Breast epithelium (tissue), 4 donors: ENCODE measurements around the gene CCDC27. TPM values are rescaled to one million over a fixed set of nuclear protein-coding genes. Genes with fewer than 3 reads are reported as not detected.
A peak's percentile ranks its signal among the peaks of the same experiment; 100 is the strongest.

Experiments used
- DNase-seq, 2 donors: peaks; one replicate each; pipeline ENCODE4 v3.0.0-alpha.2; 2019; ENCODE audit warnings: low spot score in 2 of 2
- H3K27ac ChIP-seq, 2 donors: fragments of 200-600 bp; sonication (generic) in 1 of 2; one replicate each; pipeline ENCODE4 v1.5.1; 2016 to 2019; ENCODE audit warnings: mild to moderate bottlenecking in 1 of 2
- H3K27me3 ChIP-seq, 2 donors: fragments of 200-600 bp; sonication (generic) in 1 of 2; one replicate each; pipeline versions ENCODE4 v1.5.1 to v1.6.0; 2017 to 2019; ENCODE audit warnings: control low read depth in 1 of 2, mild to moderate bottlenecking in 1 of 2
- H3K36me3 ChIP-seq: fragments of 200-600 bp; one replicate; pipeline ENCODE4 v1.5.1; 2019
- H3K4me1 ChIP-seq, 2 donors: fragments of 200-600 bp; sonication (generic); one replicate each; pipeline ENCODE4 v1.5.1; 2016 to 2019; ENCODE audit warnings: control low read depth in 1 of 2
- H3K4me3 ChIP-seq, 3 donors: fragments of 200-600 bp; sonication (generic); 1 replicate in 2 of 3; 2 replicates in 1 of 3; pipeline ENCODE4 v1.5.1; 2016 to 2019; ENCODE audit warnings: mild to moderate bottlenecking in 3 of 3, moderate library complexity in 2 of 3
- H3K9me3 ChIP-seq, 2 donors: fragments of 200-600 bp; sonication (generic) in 1 of 2; one replicate each; pipeline ENCODE4 v1.5.1; 2016 to 2019; ENCODE audit warnings: control low read depth in 1 of 2
- POLR2A ChIP-seq: fragments of 450-650 bp; IDR thresholded peaks from one replicate; pipeline ENCODE4 v1.6.1; 2016; ENCODE audit warnings: antibody characterized with exemption, mild to moderate bottlenecking, moderate library complexity
- POLR2AphosphoS5 ChIP-seq, 3 donors: sonication (generic); formaldehyde crosslinking; IDR thresholded peaks; one replicate each; pipeline ENCODE4 v1.6.1; 2017; ENCODE audit warnings: antibody characterized with exemption in 3 of 3
- intact Hi-C: fragments of 100-400 bp; cut with DNase I; formaldehyde crosslinking; loops from one replicate; pipeline ENCODE4 v1.15.1; 2023; ENCODE audit warnings: low total_unique reads
- total RNA-seq, 3 donors: library from RNA; depleted of rRNA; stranded (reverse); fragments of >200 nt; gene quantifications; one replicate each; pipeline ENCODE4 v1.1.0, GENCODE V29; 2016
- TF ChIP-seq, protein P1 (sequence below), 3 donors: fragments of 450-650 bp; IDR thresholded peaks; one replicate each; pipeline ENCODE4 v1.5.1; 2016 to 2017; ENCODE audit warnings: antibody characterized with exemption in 3 of 3, mild to moderate bottlenecking in 3 of 3, moderate library complexity in 3 of 3

Gene CCDC27
- total RNA-seq, 3 donors from 2014 or later = not detected

DNA sequence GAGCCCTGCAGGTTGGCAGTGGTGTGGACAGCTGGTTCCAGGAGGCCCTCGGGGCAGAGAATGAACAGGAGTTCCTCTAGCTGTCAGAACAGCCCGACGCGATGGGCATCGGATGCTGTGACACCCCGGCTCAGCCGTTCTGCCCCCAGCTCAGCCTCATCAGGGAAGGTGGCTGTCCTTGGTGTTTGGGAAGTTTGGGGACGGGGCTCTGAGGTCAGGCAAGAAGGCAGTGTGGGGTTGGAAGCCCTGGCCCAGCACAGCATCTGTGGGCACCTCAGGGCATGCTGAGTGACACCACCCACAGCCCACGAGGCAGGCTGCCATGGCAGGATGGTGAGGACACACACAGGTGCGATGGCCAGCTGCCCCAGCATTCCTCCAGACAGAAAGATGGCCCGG, 40.9 kb upstream of the CCDC27 start:
- Histone ChIP-seq H3K36me3 (no peaks in the 10 kb centered on the region), H3K9me3 (no peaks in the 10 kb centered on the region), H3K4me1 (no peaks in the 10 kb centered on the region), H3K4me3 (no peak overlapping the region), H3K27me3 (peaks cover 0 to 95% of the 10 kb centered on the region in 2 donors), H3K27ac (peak overlapping the region in 1 of 2 donors; percentile 32)
- no peak for DNase-seq
- intact Hi-C loops = no loop called here
- TF ChIP-seq, protein P1, sequence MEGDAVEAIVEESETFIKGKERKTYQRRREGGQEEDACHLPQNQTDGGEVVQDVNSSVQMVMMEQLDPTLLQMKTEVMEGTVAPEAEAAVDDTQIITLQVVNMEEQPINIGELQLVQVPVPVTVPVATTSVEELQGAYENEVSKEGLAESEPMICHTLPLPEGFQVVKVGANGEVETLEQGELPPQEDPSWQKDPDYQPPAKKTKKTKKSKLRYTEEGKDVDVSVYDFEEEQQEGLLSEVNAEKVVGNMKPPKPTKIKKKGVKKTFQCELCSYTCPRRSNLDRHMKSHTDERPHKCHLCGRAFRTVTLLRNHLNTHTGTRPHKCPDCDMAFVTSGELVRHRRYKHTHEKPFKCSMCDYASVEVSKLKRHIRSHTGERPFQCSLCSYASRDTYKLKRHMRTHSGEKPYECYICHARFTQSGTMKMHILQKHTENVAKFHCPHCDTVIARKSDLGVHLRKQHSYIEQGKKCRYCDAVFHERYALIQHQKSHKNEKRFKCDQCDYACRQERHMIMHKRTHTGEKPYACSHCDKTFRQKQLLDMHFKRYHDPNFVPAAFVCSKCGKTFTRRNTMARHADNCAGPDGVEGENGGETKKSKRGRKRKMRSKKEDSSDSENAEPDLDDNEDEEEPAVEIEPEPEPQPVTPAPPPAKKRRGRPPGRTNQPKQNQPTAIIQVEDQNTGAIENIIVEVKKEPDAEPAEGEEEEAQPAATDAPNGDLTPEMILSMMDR (IDR thresholded peaks at IDR 0.05) = no peak
- TF ChIP-seq POLR2A = no peak
- no peak for TF ChIP-seq POLR2AphosphoS5 (IDR thresholded peaks at IDR 0.05)

DNA sequence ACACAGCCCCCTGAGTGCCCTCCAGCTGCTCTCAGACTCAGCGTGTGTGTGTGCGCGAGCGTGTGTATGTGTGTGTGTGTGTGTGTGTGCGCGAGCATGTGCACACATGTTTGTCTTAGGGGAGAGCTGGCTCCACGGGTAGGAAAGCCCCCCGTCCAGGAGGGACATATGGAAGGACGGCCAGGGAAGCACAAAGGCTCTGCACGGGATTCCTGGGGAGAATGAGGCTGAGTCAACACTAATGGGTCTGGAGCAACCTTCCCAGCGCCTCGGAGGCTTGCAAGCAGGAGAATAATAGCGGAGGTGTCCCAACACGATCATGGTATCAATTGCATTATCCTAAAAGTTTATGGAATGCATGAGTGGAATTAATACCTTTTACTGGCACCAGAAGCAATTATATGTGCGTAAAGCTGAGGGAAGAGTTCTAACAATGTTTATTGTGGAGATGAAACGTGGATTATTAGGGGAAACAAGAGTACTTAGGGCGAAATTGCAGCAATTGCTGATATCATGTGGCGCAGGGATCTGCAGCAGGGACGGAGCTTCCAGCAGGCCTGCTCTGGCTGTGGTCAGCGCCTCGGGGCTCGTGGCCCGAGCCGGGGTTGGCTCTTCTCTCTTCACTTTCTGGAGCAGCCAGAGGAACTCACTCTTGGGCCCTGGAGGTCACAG, 40.3 kb upstream of the CCDC27 start:
- peaks cover 0 to 94% of the 10 kb centered on the region in 2 donors for H3K27me3 ChIP-seq
- no peak for DNase-seq
- TF ChIP-seq, protein P1 (IDR thresholded peaks at IDR 0.05) = no peak
- TF ChIP-seq POLR2A = no peak
- TF ChIP-seq POLR2AphosphoS5 (IDR thresholded peaks at IDR 0.05) = no peak
- H3K27ac ChIP-seq = peak overlapping the region in 1 of 2 donors; percentile 58
- H3K9me3 ChIP-seq = no peaks in the 10 kb centered on the region
- no peaks in the 10 kb centered on the region for H3K4me1 ChIP-seq
- H3K36me3 ChIP-seq = no peaks in the 10 kb centered on the region
- intact Hi-C loops = no loop called here
- H3K4me3 ChIP-seq = no peak overlapping the region

DNA sequence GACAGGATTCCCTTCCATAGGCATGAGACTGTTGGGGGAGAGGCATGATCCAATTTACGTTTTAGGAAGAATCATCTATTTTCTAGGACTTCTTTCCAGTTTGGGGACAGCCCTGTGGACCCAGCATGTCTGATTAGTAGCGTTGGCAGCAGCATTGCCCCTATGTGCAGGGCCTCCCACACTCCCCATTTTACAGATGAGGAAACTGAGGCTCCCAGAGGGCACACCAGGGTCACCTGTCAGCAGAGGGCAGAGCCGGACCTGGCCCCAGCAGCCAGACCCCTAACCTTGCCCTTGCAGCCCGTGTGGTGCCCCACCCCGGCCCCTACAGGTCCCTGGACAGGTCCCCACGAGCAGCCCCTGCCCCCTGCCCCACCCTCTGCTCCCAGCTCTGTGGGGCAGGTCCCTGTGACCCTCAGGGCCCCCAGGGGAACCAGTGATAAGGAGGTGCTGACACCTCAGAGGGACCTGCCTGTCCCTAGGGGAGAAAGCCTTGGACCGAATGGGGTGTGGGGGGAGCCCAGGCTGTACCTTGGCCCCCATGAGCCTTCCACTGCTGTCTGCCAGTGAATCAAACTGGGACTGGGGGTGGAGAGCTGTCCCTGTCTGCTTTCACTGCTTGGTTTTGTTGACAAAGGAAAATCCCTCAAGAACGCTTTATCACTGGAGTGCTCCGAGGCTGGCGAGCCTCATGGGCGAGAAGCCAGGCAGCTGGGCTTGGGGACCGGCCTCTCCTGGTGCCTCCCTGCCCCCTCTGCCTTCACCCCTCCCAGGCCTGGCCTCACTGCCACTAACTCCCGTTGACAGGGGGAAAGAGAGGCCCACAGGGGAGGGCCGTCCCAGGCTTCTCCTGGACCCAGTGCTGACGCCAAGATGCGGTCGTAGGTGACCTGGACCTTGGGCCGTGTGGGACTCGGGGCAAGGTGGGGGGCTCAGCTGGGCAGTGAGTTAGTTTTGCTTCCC, 39.4 kb upstream of the CCDC27 start:
- TF ChIP-seq, protein P1 (IDR thresholded peaks at IDR 0.05) = no peak
- TF ChIP-seq POLR2AphosphoS5 (IDR thresholded peaks at IDR 0.05) (no peak), POLR2A (no peak)
- intact Hi-C loops = no loop called here
- Histone ChIP-seq H3K27me3 (peaks cover 0 to 94% of the 10 kb centered on the region in 2 donors), H3K4me3 (no peak overlapping the region), H3K36me3 (no peaks in the 10 kb centered on the region), H3K27ac (peak overlapping the region in 1 of 2 donors; percentile 58), H3K4me1 (no peaks in the 10 kb centered on the region), H3K9me3 (no peaks in the 10 kb centered on the region)
- no peak for DNase-seq

DNA sequence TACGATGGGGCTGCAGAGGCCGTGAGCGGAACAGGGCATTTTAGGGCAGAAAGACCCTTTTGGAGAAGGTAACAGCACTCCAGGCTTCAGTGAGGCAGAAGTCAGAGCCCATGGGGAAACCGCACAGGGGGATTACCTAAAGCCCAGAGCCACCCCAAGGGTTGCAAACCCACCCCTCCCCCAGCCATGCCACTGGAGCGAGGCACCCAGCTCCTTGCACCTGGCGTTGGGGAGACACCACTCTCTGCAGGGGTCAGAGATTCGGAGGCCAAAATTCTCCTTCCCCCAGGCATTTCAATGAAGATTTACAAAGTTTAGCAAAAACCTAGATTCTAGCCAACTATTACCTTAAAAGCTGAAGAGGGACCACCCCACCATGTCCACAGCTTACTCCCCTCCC, 38.4 kb upstream of the CCDC27 start:
- Histone ChIP-seq H3K4me1 (no peaks in the 10 kb centered on the region), H3K9me3 (no peaks in the 10 kb centered on the region), H3K27me3 (peaks cover 0 to 93% of the 10 kb centered on the region in 2 donors), H3K27ac (peak overlapping the region in 1 of 2 donors; percentile 87), H3K4me3 (no peak overlapping the region), H3K36me3 (no peaks in the 10 kb centered on the region)
- no peak for DNase-seq
- TF ChIP-seq, protein P1 (IDR thresholded peaks at IDR 0.05) = no peak
- no peak for TF ChIP-seq POLR2AphosphoS5 (IDR thresholded peaks at IDR 0.05)
- no peak for TF ChIP-seq POLR2A
- intact Hi-C loops = no loop called here
